ENCODE data around the gene PRKRA.
"Not testable (repeated sequence)": the region's sequence is repeated elsewhere in the genome, so short reads cannot be mapped to it uniquely, and the experiment has no call there.

PRKRA gene

DNA sequence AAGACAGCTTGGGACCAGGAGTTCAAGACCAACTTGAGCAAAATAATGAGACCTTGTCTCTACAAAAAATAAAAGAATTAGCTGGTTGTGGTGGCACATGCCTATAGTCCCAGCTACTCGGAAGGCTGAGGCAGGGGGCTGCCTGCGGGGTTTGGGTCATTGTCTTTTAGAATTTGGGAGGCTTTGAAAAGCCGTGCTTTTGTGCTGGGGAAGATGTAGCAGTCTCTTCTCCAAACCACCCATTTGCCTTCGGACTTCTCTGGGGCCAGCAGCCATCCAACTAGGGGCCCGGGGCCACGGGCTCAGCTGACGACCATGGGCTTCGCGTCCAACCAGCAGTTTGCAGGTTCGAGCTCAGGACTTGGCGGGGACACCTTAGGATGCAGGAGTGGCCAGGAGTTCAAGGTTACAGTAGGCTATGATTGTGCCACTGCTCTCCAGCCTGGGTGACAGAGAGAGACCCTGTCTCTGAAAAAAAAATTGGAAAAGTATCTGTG is 6.5 kb upstream of the PRKRA start:
- no peak for DNase-seq

DNA sequence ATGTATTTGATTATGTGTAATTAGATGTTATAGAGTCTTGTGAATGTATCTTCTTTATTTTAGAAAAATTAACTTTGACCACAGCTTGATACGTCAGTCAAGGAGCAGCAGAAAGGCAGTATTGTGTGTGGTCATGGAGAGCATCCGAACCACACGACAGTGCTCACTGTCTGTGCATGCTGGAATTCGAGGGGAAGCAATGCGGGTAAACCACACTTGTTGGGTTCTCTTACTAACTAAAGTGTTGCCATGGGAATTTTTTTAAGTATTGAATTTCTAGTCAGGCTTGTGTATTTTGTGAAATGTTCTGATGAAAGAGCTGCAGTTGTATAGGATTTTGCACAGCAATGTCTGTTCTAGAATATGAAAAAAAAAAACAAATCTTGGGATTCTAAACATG is 5.0 kb upstream of the PRKRA start:
- DNase-seq = no peak

DNA sequence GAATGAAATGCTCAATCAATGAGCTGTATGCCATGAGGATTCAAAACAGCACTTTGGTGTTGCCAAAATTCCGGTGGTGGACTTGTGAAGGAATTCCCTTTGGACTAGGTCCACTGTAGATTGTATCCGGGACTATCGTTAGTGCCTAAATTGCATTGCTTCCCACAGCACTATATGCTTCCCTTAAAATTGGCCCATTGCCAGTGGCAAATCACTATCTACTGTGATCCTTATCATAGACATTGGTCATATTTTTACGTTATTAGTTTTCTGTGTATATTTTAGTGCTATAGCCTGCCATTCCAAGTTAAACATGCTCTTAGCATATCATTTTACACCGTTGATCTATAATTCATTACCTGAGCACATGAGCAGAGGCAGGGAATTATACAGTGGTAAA is 1.9 kb upstream of the PRKRA start:
- no peak for DNase-seq

DNA sequence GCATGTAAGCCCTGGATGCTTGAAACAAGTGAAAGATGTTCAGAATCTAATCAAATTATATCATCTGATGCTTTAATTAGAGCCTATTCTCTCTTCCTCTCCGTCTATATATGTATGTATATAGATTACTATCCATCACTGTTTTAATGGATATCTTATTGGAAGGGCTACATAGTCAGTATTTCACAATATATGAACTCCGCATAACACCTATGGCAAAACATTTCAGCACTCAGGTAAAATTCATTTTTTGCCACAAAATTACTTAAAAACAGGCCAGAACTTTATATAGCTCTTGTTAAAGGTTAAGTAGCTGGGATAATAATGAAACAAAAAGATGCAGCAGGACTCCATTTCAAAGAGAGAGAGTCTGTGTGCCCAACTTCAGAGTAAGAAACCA is 1.4 kb upstream of the PRKRA start:
- DNase-seq = no peak

DNA sequence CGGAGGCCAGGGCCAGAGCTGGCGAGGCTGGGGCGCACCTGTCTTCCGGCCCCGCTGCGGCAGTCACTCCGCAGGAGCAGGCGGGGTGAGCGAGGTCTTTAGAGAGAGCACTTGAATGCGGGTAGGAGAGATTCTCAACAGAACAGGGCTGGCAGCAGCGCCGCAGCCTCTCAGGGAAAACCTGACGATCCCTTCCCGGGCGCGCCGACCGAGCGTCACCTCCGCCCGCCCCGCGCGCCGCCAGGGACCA is 526 bp downstream of the PRKRA start:
- DNase-seq = no peak

DNA sequence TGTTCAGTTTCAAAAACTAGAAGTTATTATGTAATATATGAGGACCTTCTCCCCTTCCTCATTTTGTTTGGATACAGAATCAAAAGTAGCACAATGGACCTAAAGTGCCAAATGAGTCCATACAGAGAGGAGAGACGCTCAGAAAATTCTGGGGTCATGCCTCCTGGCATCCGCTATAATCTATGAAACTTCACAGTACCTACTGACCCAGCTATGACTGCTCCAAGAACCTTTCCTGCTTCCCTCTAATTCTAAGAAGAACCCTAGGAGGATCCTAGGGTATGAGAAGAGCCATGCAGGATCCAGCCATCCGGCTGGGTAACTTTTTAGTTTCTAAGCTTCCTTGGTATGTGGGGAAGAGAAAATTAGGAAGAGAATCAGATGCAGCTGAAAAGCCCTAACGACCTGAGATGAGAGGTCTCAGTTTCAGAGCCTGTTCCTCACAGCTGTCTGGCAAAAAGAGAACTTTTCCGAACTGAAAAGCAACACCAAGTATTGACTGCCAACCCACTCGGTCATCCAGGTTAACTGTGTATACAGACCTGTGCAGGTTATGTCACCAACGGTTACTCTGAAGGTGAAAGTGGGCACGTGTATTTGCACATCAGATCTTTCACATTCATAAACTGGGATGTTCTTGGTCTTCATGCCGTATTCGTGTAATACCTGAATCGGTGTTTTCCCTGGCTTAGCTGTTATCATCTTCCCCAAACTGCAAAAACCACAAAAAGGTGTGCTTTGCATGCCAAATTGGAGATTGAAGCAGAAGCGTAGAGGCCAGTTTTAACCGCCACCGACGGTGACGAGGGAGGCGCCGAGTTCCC is 1.1 kb downstream of the PRKRA start:
- no peak for DNase-seq

DNA sequence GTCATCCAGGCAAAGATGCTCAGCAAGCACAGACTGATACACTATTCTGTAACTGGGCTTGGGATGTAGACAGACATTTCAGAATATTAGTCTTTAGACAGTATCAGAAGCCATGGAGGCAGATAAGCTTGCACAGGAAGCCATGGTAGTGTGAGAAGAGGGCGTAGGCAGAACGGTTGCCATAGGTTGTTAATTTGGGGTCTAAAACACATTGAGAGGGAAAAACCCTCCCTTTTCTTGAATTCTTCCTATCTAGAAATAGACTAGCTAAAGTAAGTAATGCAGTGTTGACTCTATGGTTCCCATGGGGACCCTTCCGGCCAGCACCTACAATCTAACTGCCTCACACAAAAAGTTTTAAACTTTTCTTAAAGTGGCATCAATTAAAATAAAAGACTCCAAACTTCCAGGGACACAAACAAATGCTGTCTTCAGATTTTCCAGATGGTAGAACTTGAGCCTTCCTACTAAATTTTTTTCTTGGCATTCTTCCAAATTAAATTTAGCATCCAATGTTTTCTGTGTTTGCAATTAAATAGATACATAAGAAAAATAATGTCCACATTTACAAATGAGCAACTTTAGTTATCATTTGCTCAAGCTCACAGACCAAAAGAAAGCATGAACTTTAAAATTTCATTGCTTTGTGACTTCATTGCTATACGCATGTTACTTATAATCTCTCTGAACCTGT is 1.9 kb downstream of the PRKRA start:
- no peak for DNase-seq

DNA sequence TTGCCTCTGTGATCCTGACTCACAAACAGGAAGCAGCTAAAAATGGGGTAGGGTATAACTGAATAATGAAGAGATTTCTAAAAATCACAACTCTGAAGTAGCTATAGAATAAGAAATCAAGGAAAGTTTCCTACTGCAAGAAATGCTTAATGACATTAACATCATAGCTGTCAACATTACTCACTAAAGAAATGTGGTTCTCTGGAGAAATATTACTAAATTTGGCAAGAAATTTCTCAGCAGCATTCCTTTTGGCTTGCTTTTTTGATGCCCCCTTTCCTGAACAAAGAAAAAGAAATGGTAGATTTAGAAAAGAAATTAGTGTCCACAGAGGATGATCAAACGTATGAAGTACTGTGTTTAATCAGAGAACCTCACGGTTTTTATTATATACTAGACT is 9.5 kb downstream of the PRKRA start:
- no peak for DNase-seq

DNA sequence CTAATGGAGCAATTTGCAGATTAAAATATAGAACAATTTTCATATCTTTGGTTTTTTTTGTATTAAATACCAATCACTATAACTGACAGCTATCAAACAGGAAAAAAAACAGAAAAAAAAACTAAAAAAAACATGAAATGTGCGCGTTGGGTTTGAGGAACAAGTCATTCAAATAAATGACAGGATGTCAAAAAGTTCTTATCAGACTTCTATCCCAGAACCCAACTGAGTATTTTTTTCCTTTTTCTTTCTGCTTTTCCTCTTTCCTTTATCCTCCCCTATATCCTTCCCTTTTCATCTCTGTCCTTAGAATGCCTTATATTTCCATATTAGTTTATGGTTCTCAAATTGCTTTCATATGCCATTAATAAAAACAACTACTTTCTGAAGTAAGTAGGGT is 14.3 kb downstream of the PRKRA start:
- no peak for DNase-seq

DNA sequence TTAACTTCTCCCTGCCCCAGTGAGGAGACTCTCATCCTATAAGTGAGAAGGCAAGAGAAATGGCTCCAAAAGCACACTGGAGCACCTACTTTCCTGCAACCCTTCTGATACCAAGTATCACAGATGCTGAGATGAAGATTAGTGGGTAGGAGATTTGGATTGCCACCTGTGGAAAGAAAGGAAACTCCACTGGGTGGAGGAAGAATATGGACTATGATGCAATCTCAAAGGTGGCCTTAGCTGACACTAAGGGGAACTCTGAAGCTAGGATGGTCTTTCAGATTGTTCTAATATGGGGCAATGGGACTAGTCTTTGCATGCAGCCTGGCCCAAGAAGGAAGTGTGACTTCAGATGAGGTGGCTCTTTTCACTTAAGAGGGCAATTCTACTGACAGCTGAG is 21.6 kb downstream of the PRKRA start:
- no peak for DNase-seq

DNA sequence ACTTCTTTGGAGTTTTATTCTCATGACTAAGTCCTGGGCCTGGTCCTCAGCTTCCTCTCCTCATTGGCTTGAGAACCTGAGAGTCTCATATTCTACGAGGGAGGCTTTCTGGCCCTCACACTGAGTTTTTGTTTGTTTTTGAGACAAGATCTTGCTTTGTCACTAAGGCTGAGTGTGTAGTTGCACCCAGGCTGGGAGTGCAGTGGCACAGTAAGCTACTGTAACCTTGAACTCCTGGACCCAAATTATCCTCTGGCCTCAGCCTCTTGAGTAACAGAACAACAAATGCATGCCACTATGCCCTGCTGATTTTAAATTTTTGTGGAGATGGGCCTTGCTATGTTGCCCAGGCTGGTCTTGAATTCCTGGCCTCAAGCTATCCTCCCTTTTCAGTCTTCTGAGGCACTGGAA is 22.6 kb downstream of the PRKRA start:
- DNase-seq = no peak

DNA sequence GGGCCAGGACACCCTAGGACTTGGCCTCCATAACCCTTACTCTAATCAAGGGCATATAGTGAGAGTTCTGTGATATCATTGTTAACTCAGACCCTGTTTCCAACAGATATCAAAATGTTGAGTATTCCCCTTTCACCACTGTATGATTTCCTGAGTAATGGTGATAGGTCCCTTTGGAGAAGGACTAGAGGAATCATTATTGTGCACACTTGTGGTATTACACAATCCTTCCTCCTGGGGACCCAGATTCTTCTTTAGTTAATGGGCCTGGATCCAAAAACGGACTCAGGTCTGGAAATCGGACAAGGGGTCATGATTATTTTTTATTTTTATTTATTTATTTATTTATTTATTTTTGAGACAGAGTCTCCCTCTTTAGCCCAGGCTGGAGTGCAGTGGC is 23.5 kb downstream of the PRKRA start:
- DNase-seq = no peak

DNA sequence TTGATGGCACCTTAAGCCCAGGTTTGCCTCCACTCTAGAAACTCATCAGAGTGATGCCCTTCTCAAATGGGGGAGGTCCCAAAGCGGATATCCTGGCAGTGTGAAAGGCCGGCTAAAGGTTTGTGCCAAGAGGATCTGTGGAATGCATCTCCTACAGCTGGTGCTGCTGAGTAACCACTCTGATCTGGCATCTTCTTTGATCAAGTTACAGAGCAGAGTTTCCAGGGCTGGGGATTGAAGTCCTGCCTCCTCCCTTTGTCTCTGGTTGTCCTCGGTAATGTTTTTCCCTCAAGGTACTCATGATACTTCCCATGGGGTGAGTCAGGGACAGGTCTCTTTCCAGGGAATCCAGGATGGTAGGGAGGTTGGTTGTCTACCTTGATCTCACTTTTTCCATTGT is 24.6 kb downstream of the PRKRA start:
- DNase-seq = no peak

DNA sequence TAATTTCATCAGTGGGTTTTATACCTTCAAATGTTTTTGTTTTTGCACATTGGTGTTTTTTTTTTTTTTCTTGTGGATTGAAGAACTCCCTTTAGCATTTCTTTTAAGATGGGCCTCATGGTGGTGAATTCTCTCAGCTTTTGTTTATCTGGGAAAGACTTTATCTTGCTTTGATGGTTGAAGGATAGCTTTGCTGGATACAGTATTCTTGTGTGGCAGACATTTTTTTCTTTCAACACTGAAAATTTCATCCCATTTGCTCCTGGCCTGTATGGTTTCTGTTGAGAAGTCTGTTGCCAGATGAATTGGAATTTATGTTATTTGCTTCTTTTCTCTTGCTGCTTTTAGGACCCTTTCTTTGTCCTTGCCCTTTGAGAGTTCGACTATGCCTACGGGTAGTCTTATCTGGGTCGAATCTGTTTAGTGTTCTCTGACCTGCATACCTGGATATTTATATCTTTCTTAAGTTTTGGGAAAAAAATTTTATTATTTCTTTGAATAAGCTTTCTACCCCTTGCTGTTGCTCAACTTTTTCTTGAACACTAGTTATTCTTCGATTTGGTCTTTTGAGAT is 25.6 kb downstream of the PRKRA start:
- DNase-seq = no peak

DNA sequence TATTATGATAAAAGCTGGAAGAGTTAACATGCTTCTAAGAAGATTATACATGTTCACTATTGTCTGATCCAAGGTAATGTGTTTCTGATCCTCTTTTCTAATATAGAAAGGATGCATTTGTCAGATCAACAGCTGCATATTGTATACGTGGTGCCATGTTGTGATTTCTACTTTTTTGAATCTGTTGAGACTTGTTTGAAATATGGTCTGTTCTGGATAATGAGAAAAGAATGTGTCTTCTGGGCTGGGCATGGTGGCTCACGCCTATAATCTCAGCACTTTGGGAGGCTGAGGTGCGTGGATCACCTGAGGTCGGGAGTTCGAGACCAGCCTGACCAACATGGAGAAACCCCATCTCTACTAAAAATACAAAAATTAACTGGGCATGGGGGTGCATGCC is 27.2 kb downstream of the PRKRA start:
- DNase-seq = not testable (repeated sequence)

DNA sequence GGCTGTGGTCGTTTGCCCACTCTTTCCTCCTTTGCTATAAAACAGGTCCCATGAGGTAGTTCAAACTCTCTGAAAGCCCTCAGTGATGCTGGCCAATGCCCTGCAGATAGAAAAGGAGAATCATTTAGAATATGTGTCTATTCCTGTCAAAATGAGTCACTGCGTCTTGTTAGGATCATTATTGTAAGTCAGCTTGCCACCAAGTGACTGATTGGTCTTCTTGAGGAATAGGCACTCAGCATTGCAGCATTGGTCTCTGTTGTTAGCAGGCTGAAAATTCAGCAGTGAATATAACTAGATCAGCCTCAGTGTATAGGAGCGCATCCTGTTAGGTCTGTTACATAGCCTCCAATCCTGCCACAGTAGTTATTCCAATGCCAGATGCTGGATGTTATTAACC is 28.9 kb downstream of the PRKRA start:
- DNase-seq = no peak

DNA sequence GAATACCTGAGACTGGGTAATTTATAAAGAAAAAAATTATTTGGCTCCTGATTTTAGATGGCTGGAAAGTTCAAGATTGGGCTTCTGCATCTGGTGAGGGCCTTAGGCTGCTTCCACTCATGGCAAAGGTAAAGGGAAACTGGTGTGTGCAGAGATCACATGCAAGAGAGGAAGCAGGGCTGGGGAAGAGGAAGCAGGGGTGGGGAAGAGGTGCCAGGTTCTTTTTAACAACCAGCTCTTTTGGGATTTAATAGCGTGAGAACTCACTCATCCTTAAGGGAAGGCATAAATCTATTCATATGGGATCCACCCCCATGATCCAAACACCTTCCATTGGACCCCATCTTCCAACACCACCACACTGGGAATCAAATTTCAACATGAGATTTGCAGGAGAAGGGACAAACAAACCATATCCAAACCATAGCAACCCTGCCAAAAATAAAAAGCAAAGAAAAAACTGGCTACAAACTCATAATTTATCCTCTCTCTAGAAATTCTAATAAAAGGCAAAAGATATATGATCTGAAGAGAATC is 30.4 kb downstream of the PRKRA start:
- DNase-seq = no peak

DNA sequence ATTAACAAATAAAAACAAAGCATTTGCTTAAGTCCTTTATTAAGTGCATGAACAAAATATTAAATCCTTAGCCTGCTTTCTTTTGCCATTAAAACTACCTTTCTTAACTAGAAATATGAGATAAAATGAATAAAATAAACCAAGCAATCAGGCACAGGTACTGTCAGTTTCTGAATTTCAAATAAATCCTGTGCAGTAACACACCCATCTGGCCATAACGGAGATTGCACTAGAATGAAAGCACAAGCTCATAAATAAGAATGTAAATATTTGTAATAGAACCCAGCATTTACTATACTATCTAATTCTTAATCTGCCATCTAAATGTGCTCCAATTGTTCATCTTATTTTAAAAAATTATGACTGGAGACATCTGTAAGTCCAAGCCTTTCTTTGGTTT is 31.9 kb downstream of the PRKRA start:
- peak; percentile 21 for DNase-seq

DNA sequence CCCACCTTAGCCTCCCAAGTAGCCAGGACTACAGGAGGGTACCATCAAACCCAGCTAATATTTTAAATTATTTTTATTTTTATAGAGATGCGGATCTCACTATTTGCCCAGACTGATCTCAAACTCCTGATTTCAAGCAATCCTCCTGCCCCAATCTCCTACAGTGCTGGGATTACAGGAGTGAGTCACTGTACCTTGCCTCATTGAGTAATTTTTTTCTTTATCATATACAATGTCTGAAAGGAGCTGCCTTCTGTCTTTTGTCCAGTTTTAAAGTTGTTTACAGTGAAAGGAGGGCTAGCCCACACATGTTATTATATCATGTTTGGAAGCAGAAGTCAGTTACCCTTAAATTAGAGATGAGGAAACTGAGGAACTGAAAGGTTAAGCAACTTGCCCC is 32.5 kb downstream of the PRKRA start:
- no peak for DNase-seq

DNA sequence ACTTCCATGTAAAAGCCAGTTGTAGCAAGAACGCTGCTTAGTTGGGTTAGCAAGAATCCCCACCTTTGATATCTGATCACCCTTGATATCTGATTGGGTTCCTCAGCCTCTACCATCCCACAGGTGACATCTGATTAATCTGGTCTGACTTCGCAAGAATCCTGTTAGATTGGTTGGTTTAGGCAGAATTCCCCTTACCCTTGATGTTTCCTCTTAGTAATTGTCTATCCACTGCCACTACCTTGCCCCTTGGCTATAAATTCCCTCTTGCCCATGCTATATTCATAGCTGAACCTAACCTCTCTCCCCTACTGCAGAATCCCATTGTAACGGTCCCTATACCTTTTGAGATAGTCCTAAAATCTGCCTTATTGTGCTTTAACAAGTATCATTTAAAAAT is 33.1 kb downstream of the PRKRA start:
- no peak for DNase-seq

DNA sequence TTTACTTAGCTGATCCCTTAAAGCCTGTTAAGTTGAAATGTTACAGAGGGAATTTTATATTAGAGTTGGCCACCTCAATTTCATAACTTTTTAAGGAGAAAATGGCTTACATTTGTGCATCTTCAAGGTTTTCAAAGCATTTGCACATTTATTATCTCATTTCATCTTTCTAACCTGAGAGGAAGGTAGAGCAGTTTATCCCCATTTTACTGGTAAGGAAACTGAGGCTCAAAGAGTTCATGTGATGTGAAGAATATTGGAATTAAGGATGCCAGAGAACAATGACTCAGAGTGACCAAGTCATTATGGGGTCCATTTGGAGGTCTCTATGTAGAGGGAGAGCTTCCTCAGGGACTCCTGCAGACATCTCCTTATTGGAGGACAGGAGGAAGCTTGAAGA is 35.0 kb downstream of the PRKRA start:
- no peak for DNase-seq

DNA sequence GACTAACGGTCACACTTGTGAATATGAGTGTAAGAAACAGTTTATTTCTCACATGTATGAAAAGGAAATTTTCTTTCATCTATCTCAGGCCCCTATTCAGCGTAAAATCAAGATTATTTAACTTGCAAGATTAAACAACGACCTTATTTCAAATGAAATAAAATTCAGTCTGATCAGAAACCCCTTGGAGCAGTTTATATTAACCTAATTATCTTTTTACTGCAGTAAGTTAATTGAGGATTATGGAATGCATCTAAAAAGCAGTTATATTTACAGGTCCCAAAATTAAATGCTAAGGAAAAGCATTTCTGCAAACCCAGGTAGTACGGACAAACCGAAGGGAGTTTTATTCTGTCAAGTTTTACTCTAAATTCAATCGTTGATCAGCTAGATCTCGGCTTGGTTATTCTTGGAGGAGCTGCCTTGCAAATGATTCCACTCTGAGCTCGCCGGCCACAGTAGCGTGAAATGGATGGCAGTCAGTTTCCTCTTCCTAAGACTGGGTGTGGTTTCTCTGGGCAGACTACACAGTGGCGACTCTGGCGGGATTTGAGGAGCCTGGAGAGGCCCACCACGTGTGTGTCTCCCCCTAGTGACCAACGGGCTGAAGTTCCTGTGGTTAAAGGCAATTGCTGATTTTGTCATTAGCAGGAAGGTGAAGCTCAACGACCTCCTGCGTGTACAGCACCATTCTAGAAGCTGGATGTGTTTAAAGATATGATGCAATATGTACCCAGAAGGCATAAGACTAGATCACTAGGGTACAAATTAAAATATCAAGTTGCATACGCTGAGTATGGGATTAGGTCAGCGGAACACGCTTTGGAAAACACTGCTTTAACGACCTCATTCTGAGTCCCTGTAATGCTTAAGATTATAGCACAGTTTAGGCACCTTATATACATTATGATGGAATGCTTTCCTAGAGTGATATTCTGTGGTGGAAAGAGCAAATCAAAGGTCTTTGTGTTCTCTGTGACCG is 36.4 kb downstream of the PRKRA start:
- DNase-seq = peak; percentile 90

Measured in NCI-H1694 (cell line).